Cardiac muscle cell (in vitro differentiated cells and primary cell): ENCODE data around the gene CYTH4. TPM values are rescaled to one million over a fixed set of nuclear protein-coding genes. Genes with fewer than 3 reads are reported as not detected.

Experiments used
- DNase-seq, 2 donors: peaks; one replicate each; pipeline versions ENCODE4 v3.0.0 to v3.0.0-alpha.2; 2010 to 2017; ENCODE audit warnings: low read depth in 1 of 2, low spot score in 1 of 2
- H3K27ac ChIP-seq: fragments of 200-600 bp; sonication (generic); 2 replicates; pipeline ENCODE4 v1.5.1; 2016
- H3K27me3 ChIP-seq: fragments of 200-600 bp; sonication (generic); 2 replicates; pipeline ENCODE4 v1.6.0; 2016; ENCODE audit warnings: control low read depth
- H3K36me3 ChIP-seq: fragments of 200-600 bp; sonication (generic); 2 replicates; pipeline ENCODE4 v1.5.1; 2016; ENCODE audit warnings: control low read depth
- H3K4me1 ChIP-seq: fragments of 200-600 bp; sonication (generic); 2 replicates; pipeline ENCODE4 v1.8.1; 2017; ENCODE audit warnings: low read depth, mild to moderate bottlenecking, mixed run types
- H3K4me3 ChIP-seq: fragments of 200-600 bp; sonication (generic); 2 replicates; pipeline ENCODE4 v1.5.1; 2016; ENCODE audit warnings: mild to moderate bottlenecking
- H3K9me3 ChIP-seq: fragments of 200-600 bp; sonication (generic); 2 replicates; pipeline ENCODE4 v1.5.1; 2017; ENCODE audit warnings: low read depth, mild to moderate bottlenecking, control low read depth
- CTCF ChIP-seq: IDR thresholded peaks from 2 replicates; pipeline ENCODE4 v1.5.1; 2012; ENCODE audit warnings: low read depth, mild to moderate bottlenecking, low read length
- polyA plus RNA-seq: library from polyadenylated mRNA; unstranded; fragments of >200 nt; fragmentation: Nextera tagmentation; extraction: Ambion mirVana; gene quantifications from 2 replicates; pipeline ENCODE4 v1.2.1, GENCODE V29; 2016
- total RNA-seq: library from RNA; depleted of rRNA; stranded (reverse); fragments of >200 nt; gene quantifications from 2 replicates; pipeline ENCODE4 v1.2.3, GENCODE V29; 2016

The CYTH4 gene
- total and polyA plus RNA-seq, 2 experiments from 2014 or later: not detected

- Histone ChIP-seq H3K36me3 (no peaks in the 10 kb centered on the region), H3K27ac (no peak overlapping the region), H3K27me3 (peaks cover 23% of the 10 kb centered on the region), H3K9me3 (no peaks in the 10 kb centered on the region), H3K4me3 (no peak overlapping the region), H3K4me1 (no peaks in the 10 kb centered on the region)
- TF ChIP-seq CTCF: no peak
- no peak for DNase-seq
Measured at GRCh38 chr22:37344735-37345449, 62.6 kb downstream of the CYTH4 start.

GRCh38 chr22:37345863-37346504 is 63.7 kb downstream of the CYTH4 start:
- DNase-seq: peak in 1 of 2 donors; percentile 98
- no peak overlapping the region for H3K4me3 ChIP-seq
- H3K4me1 ChIP-seq: no peaks in the 10 kb centered on the region
- no peak overlapping the region for H3K27ac ChIP-seq
- no peaks in the 10 kb centered on the region for H3K9me3 ChIP-seq
- peaks cover 12% of the 10 kb centered on the region for H3K27me3 ChIP-seq
- no peaks in the 10 kb centered on the region for H3K36me3 ChIP-seq
- no peak for TF ChIP-seq CTCF

- Histone ChIP-seq H3K4me3 (no peak overlapping the region), H3K4me1 (no peaks in the 10 kb centered on the region), H3K36me3 (no peaks in the 10 kb centered on the region), H3K27me3 (peaks cover 7% of the 10 kb centered on the region), H3K27ac (no peak overlapping the region), H3K9me3 (no peaks in the 10 kb centered on the region)
- no peak for TF ChIP-seq CTCF
- no peak for DNase-seq
Measured at GRCh38 chr22:37346505-37346895, 64.2 kb downstream of the CYTH4 start.

GRCh38 chr22:37349043-37349814 is 66.9 kb downstream of the CYTH4 start:
- Histone ChIP-seq H3K27ac (no peak overlapping the region), H3K4me3 (no peak overlapping the region), H3K36me3 (no peaks in the 10 kb centered on the region), H3K27me3 (peaks cover 6% of the 10 kb centered on the region), H3K9me3 (no peaks in the 10 kb centered on the region), H3K4me1 (no peaks in the 10 kb centered on the region)
- TF ChIP-seq CTCF: no peak
- no peak for DNase-seq

GRCh38 chr22:37351232-37351631 is 68.9 kb downstream of the CYTH4 start:
- no peaks in the 10 kb centered on the region for H3K9me3 ChIP-seq
- no peak overlapping the region for H3K27ac ChIP-seq
- no peak overlapping the region for H3K4me3 ChIP-seq
- DNase-seq: no peak
- no peaks in the 10 kb centered on the region for H3K4me1 ChIP-seq
- H3K36me3 ChIP-seq: no peaks in the 10 kb centered on the region
- no peak for TF ChIP-seq CTCF
- H3K27me3 ChIP-seq: peaks cover 6% of the 10 kb centered on the region
